Activated naive CD8-positive, alpha-beta T cell treated with anti-CD3 and anti-CD28 coated beads, Interleukin-2, amount 50 U/mL, for 16 hours (primary cell): ENCODE measurements around the gene CYP1A2.

ENCODE experiments used
- DNase-seq: peaks from one replicate; pipeline ENCODE4 v3.0.0-alpha.2; 2020; ENCODE audit warnings: low read depth, low spot score

The CYP1A2 gene

GRCh38 chr15:74802862-74803447, 54.3 kb downstream of the CYP1A2 start:
- DNase-seq: no peak

GRCh38 chr15:74804935-74805334, 56.3 kb downstream of the CYP1A2 start:
- DNase-seq: no peak
